Measurements from ENCODE around the gene AGO1. TPM values are rescaled to one million over a fixed set of nuclear protein-coding genes. Genes with fewer than 3 reads are reported as not detected.

The AGO1 gene
- total RNA-seq, 1 donor from 2014 or later = 35.1 TPM

GRCh38 chr1:35945327-35945726, 62.3 kb downstream of the AGO1 start:
- no peak overlapping the region for H3K4me2 ChIP-seq (ENCODE audit: low read length)
- no peak overlapping the region for H3K9ac ChIP-seq (ENCODE audit: low read length)
- H3K79me2 ChIP-seq (ENCODE audit: insufficient read depth, low read length) = peaks cover 84% of the 10 kb centered on the region

GRCh38 chr1:35947547-35947946, 64.5 kb downstream of the AGO1 start:
- no peaks in the 10 kb centered on the region for H3K9me3 Mint-ChIP-seq (ENCODE audit: unreplicated experiment)
- H3K27me3 Mint-ChIP-seq (ENCODE audit: low read depth, unreplicated experiment) = no peaks in the 10 kb centered on the region
- H3K27ac Mint-ChIP-seq (ENCODE audit: unreplicated experiment) = no peak overlapping the region
- no peak overlapping the region for H3K4me3 ChIP-seq (ENCODE audit: insufficient read depth, low read depth, low read length)
- no peak for DNase-seq (ENCODE audit: low read depth)
- H3K4me3 Mint-ChIP-seq (ENCODE audit: unreplicated experiment) = no peak overlapping the region
- H4K20me1 ChIP-seq (ENCODE audit: insufficient read depth, low read length) = peaks cover 38% of the 10 kb centered on the region
- H2AFZ ChIP-seq (ENCODE audit: low read depth, low read length) = no peak overlapping the region
- H3K9me3 ChIP-seq (ENCODE audit: insufficient read depth, low read depth, low read length) = no peaks in the 10 kb centered on the region
- TF ChIP-seq CTCF (IDR thresholded peaks at IDR 0.05; ENCODE audit: insufficient read depth, low read depth, low read length) (no peak), EZH2 (IDR thresholded peaks at IDR 0.05; ENCODE audit: insufficient read depth, low read length) (no peak)
- no peaks in the 10 kb centered on the region for H3K27me3 ChIP-seq (ENCODE audit: insufficient read depth, low read length)
- H3K4me2 ChIP-seq (ENCODE audit: low read length) = no peak overlapping the region
- no peak overlapping the region for H3K9ac ChIP-seq (ENCODE audit: low read length)
- H3K36me3 Mint-ChIP-seq (ENCODE audit: low read depth, unreplicated experiment) = no peaks in the 10 kb centered on the region
- FAIRE-seq = no peak
- H3K79me2 ChIP-seq (ENCODE audit: insufficient read depth, low read length) = peaks cover 77% of the 10 kb centered on the region
- H3K27ac ChIP-seq (ENCODE audit: low read depth, low read length) = no peak overlapping the region
- peaks cover 3% of the 10 kb centered on the region for H3K36me3 ChIP-seq (ENCODE audit: insufficient read depth, low read length)
- peaks cover 7% of the 10 kb centered on the region for H3K4me1 Mint-ChIP-seq (ENCODE audit: low read depth, unreplicated experiment)
- peaks cover 3% of the 10 kb centered on the region for H3K4me1 ChIP-seq (ENCODE audit: insufficient read depth, low read length)

More at GRCh38 chr1:35945327-35945726, 62.3 kb downstream of the AGO1 start:
- Histone ChIP-seq H3K9me3 (ENCODE audit: insufficient read depth, low read depth, low read length) (no peaks in the 10 kb centered on the region), H3K4me3 (ENCODE audit: insufficient read depth, low read depth, low read length) (no peak overlapping the region), H4K20me1 (ENCODE audit: insufficient read depth, low read length) (peaks cover 54% of the 10 kb centered on the region), H3K36me3 (ENCODE audit: insufficient read depth, low read length) (peaks cover 3% of the 10 kb centered on the region), H2AFZ (ENCODE audit: low read depth, low read length) (no peak overlapping the region), H3K4me1 (ENCODE audit: insufficient read depth, low read length) (peaks cover 3% of the 10 kb centered on the region), H3K27ac (ENCODE audit: low read depth, low read length) (no peak overlapping the region), H3K27me3 (ENCODE audit: insufficient read depth, low read length) (no peaks in the 10 kb centered on the region)
- no peak overlapping the region for H3K4me3 Mint-ChIP-seq (ENCODE audit: unreplicated experiment)
- H3K4me1 Mint-ChIP-seq (ENCODE audit: low read depth, unreplicated experiment) = peaks cover 5% of the 10 kb centered on the region
- no peak for TF ChIP-seq EZH2 (IDR thresholded peaks at IDR 0.05; ENCODE audit: insufficient read depth, low read length)
- no peak for TF ChIP-seq CTCF (IDR thresholded peaks at IDR 0.05; ENCODE audit: insufficient read depth, low read depth, low read length)
- no peak overlapping the region for H3K27ac Mint-ChIP-seq (ENCODE audit: unreplicated experiment)
- no peak for FAIRE-seq
- H3K9me3 Mint-ChIP-seq (ENCODE audit: unreplicated experiment) = no peaks in the 10 kb centered on the region
- no peaks in the 10 kb centered on the region for H3K27me3 Mint-ChIP-seq (ENCODE audit: low read depth, unreplicated experiment)
- no peak for DNase-seq (ENCODE audit: low read depth)
- H3K36me3 Mint-ChIP-seq (ENCODE audit: low read depth, unreplicated experiment) = no peaks in the 10 kb centered on the region

- Histone ChIP-seq H2AFZ (ENCODE audit: low read depth, low read length) (no peak overlapping the region), H3K9ac (ENCODE audit: low read length) (no peak overlapping the region), H3K36me3 (ENCODE audit: insufficient read depth, low read length) (no peaks in the 10 kb centered on the region), H3K27me3 (ENCODE audit: insufficient read depth, low read length) (no peaks in the 10 kb centered on the region), H3K9me3 (ENCODE audit: insufficient read depth, low read depth, low read length) (no peaks in the 10 kb centered on the region), H3K4me2 (ENCODE audit: low read length) (no peak overlapping the region), H3K4me1 (ENCODE audit: insufficient read depth, low read length) (no peaks in the 10 kb centered on the region), H4K20me1 (ENCODE audit: insufficient read depth, low read length) (peaks cover 6% of the 10 kb centered on the region), H3K79me2 (ENCODE audit: insufficient read depth, low read length) (peaks cover 26% of the 10 kb centered on the region), H3K4me3 (ENCODE audit: insufficient read depth, low read depth, low read length) (no peak overlapping the region), H3K27ac (ENCODE audit: low read depth, low read length) (no peak overlapping the region)
- peak; percentile 16 for DNase-seq (ENCODE audit: low read depth)
- Mint-ChIP-seq H3K4me3 (ENCODE audit: unreplicated experiment) (no peak overlapping the region), H3K27me3 (ENCODE audit: low read depth, unreplicated experiment) (no peaks in the 10 kb centered on the region), H3K9me3 (ENCODE audit: unreplicated experiment) (no peaks in the 10 kb centered on the region), H3K4me1 (ENCODE audit: low read depth, unreplicated experiment) (no peaks in the 10 kb centered on the region), H3K27ac (ENCODE audit: unreplicated experiment) (no peak overlapping the region), H3K36me3 (ENCODE audit: low read depth, unreplicated experiment) (no peaks in the 10 kb centered on the region)
- no peak for TF ChIP-seq CTCF (IDR thresholded peaks at IDR 0.05; ENCODE audit: insufficient read depth, low read depth, low read length)
- no peak for TF ChIP-seq EZH2 (IDR thresholded peaks at IDR 0.05; ENCODE audit: insufficient read depth, low read length)
- FAIRE-seq = no peak
Observed at GRCh38 chr1:35958558-35958957, 75.5 kb downstream of the AGO1 start.
